Stimulated activated CD4-positive, alpha-beta T cell treated with anti-CD3 and anti-CD28 coated beads, Interleukin-12 subunit alpha, Interleukin-12 subunit beta, amount 100 ng/mL, for 24 hours (primary cell): Measurements from ENCODE around the gene PIGV.
A peak's percentile ranks its signal among the peaks of the same experiment; 100 is the strongest.

Experiments
- DNase-seq, 2 experiments: peaks; one replicate each; pipeline ENCODE4 v3.0.0-alpha.2; 2020; ENCODE audit warnings: low read depth in 2 of 2

PIGV gene

GRCh38 chr1:26774462-26774861 is 13.3 kb upstream of the PIGV start:
- no peak for DNase-seq

GRCh38 chr1:26775666-26776065 is 12.1 kb upstream of the PIGV start:
- no peak for DNase-seq

GRCh38 chr1:26779098-26779668 is 8.6 kb upstream of the PIGV start:
- DNase-seq, result no peak

GRCh38 chr1:26780344-26780957 is 7.3 kb upstream of the PIGV start:
- DNase-seq, result no peak

GRCh38 chr1:26781206-26781825 is 6.4 kb upstream of the PIGV start:
- DNase-seq, result no peak

- no peak for DNase-seq
Measured at GRCh38 chr1:26782521-26783212, 5.1 kb upstream of the PIGV start.

- no peak for DNase-seq
Measured at GRCh38 chr1:26783646-26784022, 4.1 kb upstream of the PIGV start.

GRCh38 chr1:26784023-26784871 is 3.5 kb upstream of the PIGV start:
- no peak for DNase-seq

- DNase-seq, result no peak
Measured at GRCh38 chr1:26784886-26785285, 2.9 kb upstream of the PIGV start.

- DNase-seq, result no peak
Measured at GRCh38 chr1:26785611-26786436, 1.9 kb upstream of the PIGV start.

- no peak for DNase-seq
Measured at GRCh38 chr1:26786437-26787380, 1.0 kb upstream of the PIGV start.

- DNase-seq, result peak in 1 of 2 experiments; percentile 64
Measured at GRCh38 chr1:26787381-26787705, 407 bp upstream of the PIGV start.

- no peak for DNase-seq
Measured at GRCh38 chr1:26788515-26788785, 700 bp downstream of the PIGV start.

- DNase-seq, result peak; percentile 75 to 86
Measured at GRCh38 chr1:26788836-26789611, 1.3 kb downstream of the PIGV start.

- no peak for DNase-seq
Measured at GRCh38 chr1:26789612-26789865, 1.8 kb downstream of the PIGV start.

GRCh38 chr1:26789931-26790330 is 2.2 kb downstream of the PIGV start:
- no peak for DNase-seq

- DNase-seq, result no peak
Measured at GRCh38 chr1:26790551-26790953, 2.8 kb downstream of the PIGV start.

- DNase-seq, result no peak
Measured at GRCh38 chr1:26791148-26791547, 3.4 kb downstream of the PIGV start.

- no peak for DNase-seq
Measured at GRCh38 chr1:26791626-26792025, 3.9 kb downstream of the PIGV start.

- DNase-seq, result no peak
Measured at GRCh38 chr1:26792924-26793323, 5.2 kb downstream of the PIGV start.
